ENCODE measurements around the gene SRGAP1.

SRGAP1 gene

GRCh38 chr12:63863658-63864453 lies 19.4 kb downstream of the SRGAP1 start:
- Histone ChIP-seq H3K9ac (ENCODE audit: low read depth, low read length) (no peak overlapping the region), H3K27ac (ENCODE audit: low read length) (no peak overlapping the region), H3K4me3 (ENCODE audit: low read depth in 1 of 2, low read length in 2 of 2) (no peak overlapping the region), H3K79me2 (ENCODE audit: insufficient read depth, low read length) (no peaks in the 10 kb centered on the region), H3K4me1 (ENCODE audit: insufficient read depth, low read length) (no peaks in the 10 kb centered on the region), H3K4me2 (ENCODE audit: insufficient read depth, low read length) (no peak overlapping the region), H4K20me1 (ENCODE audit: insufficient read depth, low read length) (no peaks in the 10 kb centered on the region), H3K9me3 (ENCODE audit: insufficient read depth, low read length, severe bottlenecking) (no peaks in the 10 kb centered on the region), H3K36me3 (ENCODE audit: insufficient read depth, low read length) (no peaks in the 10 kb centered on the region), H3K27me3 (ENCODE audit: insufficient read depth, low read length, poor library complexity) (no peaks in the 10 kb centered on the region), H2AFZ (ENCODE audit: low read depth, low read length) (no peak overlapping the region)
- DNase-seq (no peak), ATAC-seq (ENCODE audit: insufficient read depth, low read depth) (no peak)
- no peak for TF ChIP-seq EZH2 (IDR thresholded peaks at IDR 0.05; ENCODE audit: borderline replicate concordance, low read depth, low read length, severe bottlenecking)

DNA sequence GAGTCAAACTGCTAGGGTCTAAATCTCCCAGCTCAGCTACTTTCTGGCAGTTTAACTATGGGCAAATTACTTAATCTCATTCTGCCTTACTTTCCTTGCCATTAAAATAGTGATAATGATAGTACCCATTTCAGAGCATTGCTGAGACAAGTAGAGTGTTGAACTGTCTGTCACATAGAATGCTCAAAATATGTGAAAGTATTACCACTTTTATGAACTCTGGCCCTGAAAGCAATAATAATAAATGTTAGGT lies 19.9 kb downstream of the SRGAP1 start:
- ATAC-seq (ENCODE audit: insufficient read depth, low read depth): no peak
- no peaks in the 10 kb centered on the region for H3K9me3 ChIP-seq (ENCODE audit: insufficient read depth, low read length, severe bottlenecking)
- H3K4me2 ChIP-seq (ENCODE audit: insufficient read depth, low read length): no peak overlapping the region

GRCh38 chr12:63865448-63865847 lies 20.9 kb downstream of the SRGAP1 start:
- Histone ChIP-seq H3K27me3 (ENCODE audit: insufficient read depth, low read length, poor library complexity) (no peaks in the 10 kb centered on the region), H4K20me1 (ENCODE audit: insufficient read depth, low read length) (no peaks in the 10 kb centered on the region), H2AFZ (ENCODE audit: low read depth, low read length) (no peak overlapping the region), H3K4me1 (ENCODE audit: insufficient read depth, low read length) (no peaks in the 10 kb centered on the region), H3K9me3 (ENCODE audit: insufficient read depth, low read length, severe bottlenecking) (no peaks in the 10 kb centered on the region), H3K9ac (ENCODE audit: low read depth, low read length) (no peak overlapping the region), H3K79me2 (ENCODE audit: insufficient read depth, low read length) (no peaks in the 10 kb centered on the region), H3K4me2 (ENCODE audit: insufficient read depth, low read length) (no peak overlapping the region), H3K4me3 (ENCODE audit: low read depth in 1 of 2, low read length in 2 of 2) (no peak overlapping the region), H3K36me3 (ENCODE audit: insufficient read depth, low read length) (no peaks in the 10 kb centered on the region), H3K27ac (ENCODE audit: low read length) (no peak overlapping the region)
- DNase-seq: no peak
- TF ChIP-seq CTCF (IDR thresholded peaks at IDR 0.05; ENCODE audit: borderline replicate concordance, extremely low read depth, low read length, poor library complexity, severe bottlenecking): no peak
- TF ChIP-seq EZH2 (IDR thresholded peaks at IDR 0.05; ENCODE audit: borderline replicate concordance, low read depth, low read length, severe bottlenecking): no peak
- no peak for ATAC-seq (ENCODE audit: insufficient read depth, low read depth)

More for the DNA sequence above, 19.9 kb downstream of the SRGAP1 start:
- TF ChIP-seq CTCF (IDR thresholded peaks at IDR 0.05; ENCODE audit: borderline replicate concordance, extremely low read depth, low read length, poor library complexity, severe bottlenecking): no peak
- TF ChIP-seq EZH2 (IDR thresholded peaks at IDR 0.05; ENCODE audit: borderline replicate concordance, low read depth, low read length, severe bottlenecking): no peak
- Histone ChIP-seq H3K9ac (ENCODE audit: low read depth, low read length) (no peak overlapping the region), H3K27ac (ENCODE audit: low read length) (no peak overlapping the region), H3K36me3 (ENCODE audit: insufficient read depth, low read length) (no peaks in the 10 kb centered on the region), H2AFZ (ENCODE audit: low read depth, low read length) (no peak overlapping the region), H4K20me1 (ENCODE audit: insufficient read depth, low read length) (no peaks in the 10 kb centered on the region), H3K4me1 (ENCODE audit: insufficient read depth, low read length) (no peaks in the 10 kb centered on the region), H3K4me3 (ENCODE audit: low read depth in 1 of 2, low read length in 2 of 2) (no peak overlapping the region), H3K79me2 (ENCODE audit: insufficient read depth, low read length) (no peaks in the 10 kb centered on the region), H3K27me3 (ENCODE audit: insufficient read depth, low read length, poor library complexity) (no peaks in the 10 kb centered on the region)
- no peak for DNase-seq

GRCh38 chr12:63867053-63867452 lies 22.6 kb downstream of the SRGAP1 start:
- Histone ChIP-seq H3K79me2 (ENCODE audit: insufficient read depth, low read length) (no peaks in the 10 kb centered on the region), H3K4me1 (ENCODE audit: insufficient read depth, low read length) (no peaks in the 10 kb centered on the region), H3K27ac (ENCODE audit: low read length) (no peak overlapping the region)

More at GRCh38 chr12:63867053-63867452, 22.6 kb downstream of the SRGAP1 start:
- ATAC-seq (ENCODE audit: insufficient read depth, low read depth) (no peak), DNase-seq (no peak)
- no peaks in the 10 kb centered on the region for H3K27me3 ChIP-seq (ENCODE audit: insufficient read depth, low read length, poor library complexity)
- H3K36me3 ChIP-seq (ENCODE audit: insufficient read depth, low read length): no peaks in the 10 kb centered on the region
- H3K9me3 ChIP-seq (ENCODE audit: insufficient read depth, low read length, severe bottlenecking): no peaks in the 10 kb centered on the region
- no peak overlapping the region for H3K4me2 ChIP-seq (ENCODE audit: insufficient read depth, low read length)
- no peak overlapping the region for H3K9ac ChIP-seq (ENCODE audit: low read depth, low read length)
- H2AFZ ChIP-seq (ENCODE audit: low read depth, low read length): no peak overlapping the region
- H3K4me3 ChIP-seq (ENCODE audit: low read depth in 1 of 2, low read length in 2 of 2): no peak overlapping the region
- no peak for TF ChIP-seq EZH2 (IDR thresholded peaks at IDR 0.05; ENCODE audit: borderline replicate concordance, low read depth, low read length, severe bottlenecking)
- TF ChIP-seq CTCF (IDR thresholded peaks at IDR 0.05; ENCODE audit: borderline replicate concordance, extremely low read depth, low read length, poor library complexity, severe bottlenecking): no peak
- H4K20me1 ChIP-seq (ENCODE audit: insufficient read depth, low read length): no peaks in the 10 kb centered on the region

Measured in DND-41 (cell line).